HG03097 (cell line): ENCODE data around the gene LGALS3.
A peak's percentile ranks its signal among the peaks of the same experiment; 100 is the strongest.

Experiments
- ATAC-seq: cut with Tn5 transposase; IDR thresholded peaks from one replicate; pipeline ENCODE4 v1.9.1; 2021; ENCODE audit not compliant: unreplicated experiment, low FRiP score

The LGALS3 gene

GRCh38 chr14:55170526-55170925, 41.5 kb downstream of the LGALS3 start:
- no peak for ATAC-seq

DNA sequence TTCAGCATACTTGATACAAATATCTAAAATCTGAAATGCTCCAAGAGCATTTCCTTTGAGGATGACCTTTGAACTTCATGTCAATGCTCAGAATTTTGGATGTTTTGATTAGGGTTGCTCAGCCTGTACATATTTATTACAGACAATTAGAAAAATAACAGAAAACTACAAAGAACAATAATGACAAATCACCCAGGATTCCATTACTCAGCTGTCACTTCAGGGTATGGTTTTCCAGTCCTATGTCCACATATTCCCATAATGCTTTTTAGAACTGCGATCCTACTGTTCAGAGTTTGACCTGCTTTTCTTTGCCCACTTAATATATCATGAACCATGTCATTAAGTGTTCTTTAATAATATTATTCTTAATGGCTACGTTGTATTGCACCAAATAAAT, 51.0 kb downstream of the LGALS3 start:
- no peak for ATAC-seq

DNA sequence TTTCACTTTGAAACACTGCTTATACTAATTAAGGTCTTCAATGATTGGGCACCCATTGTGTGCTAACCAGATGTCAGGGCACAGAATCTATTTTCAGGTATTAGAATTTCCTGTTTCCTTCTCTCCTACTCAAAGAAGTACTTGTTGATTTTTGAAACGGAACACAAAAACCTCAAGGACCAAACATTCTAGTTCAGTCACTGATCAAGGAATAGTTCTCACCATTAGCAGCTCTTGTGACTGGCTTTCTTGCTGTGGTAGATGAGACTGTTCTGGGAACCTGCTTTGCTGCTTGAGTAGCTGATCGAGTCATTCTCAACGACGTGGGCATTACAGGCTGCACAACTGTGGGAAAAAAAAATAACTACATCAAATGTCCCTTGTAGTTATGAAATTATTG, 51.4 kb downstream of the LGALS3 start:
- peak; percentile 71 for ATAC-seq

- no peak for ATAC-seq
Measured at GRCh38 chr14:55188686-55189295, 59.7 kb downstream of the LGALS3 start.

DNA sequence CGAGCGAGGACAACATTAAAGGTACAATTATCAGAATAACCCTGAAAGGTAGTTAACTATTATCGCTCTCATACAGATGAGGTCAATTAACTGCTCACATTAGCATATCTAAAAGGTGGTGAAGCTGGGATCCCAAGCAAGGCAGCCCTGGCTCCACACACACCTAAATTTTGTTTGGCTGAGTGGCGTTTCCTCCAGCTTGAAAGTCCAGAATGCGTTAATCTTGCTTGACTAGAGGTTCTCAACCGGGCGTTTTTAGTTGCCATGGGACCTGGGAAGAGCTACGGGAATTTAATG, 61.8 kb downstream of the LGALS3 start:
- no peak for ATAC-seq

DNA sequence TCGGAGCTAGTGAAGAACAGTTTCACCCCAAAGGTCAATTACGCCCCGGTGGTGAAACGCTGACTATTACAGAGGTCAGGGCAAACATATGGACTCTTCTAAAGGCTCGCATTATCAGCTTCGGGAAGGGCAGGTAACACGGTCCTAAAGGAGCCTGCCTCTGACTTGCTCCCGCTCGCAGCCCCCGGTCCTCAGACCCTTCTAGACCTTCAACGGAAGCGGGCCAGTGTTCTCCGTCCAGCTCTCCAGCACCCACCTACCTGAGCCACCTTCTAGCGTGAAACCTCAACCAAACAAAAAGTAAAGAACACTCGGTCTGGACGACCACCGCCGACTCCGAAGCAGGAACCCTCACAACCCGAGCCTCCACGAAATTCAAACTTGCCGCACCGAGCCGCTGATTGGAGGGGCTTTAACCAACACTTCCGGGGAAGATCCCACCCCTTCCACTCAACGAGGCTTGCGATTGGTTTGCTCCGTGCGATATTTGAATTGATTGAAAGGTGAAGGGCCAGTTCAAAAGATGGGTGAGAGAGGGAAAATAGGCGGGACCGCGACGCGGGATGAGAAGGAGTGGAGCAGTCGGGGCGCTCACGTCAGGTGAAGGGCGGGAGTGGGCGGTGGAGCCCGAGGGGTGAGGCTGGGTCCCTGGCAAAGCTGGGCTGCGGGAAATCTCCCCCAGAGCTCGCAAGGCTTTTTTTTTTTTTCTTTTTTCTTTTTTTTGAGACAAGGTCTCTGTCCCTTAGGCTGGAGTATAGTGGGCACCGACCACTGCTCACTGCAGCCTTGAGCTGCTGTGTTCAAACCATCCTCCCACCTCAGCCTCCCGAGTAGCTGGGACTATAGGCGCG, 62.4 kb downstream of the LGALS3 start, which contains the start of gene DLGAP5:
Gene DLGAP5, minus strand, starts transcription at position 383 of the 851 bp plus-strand sequence. CDS start 2,406 bp downstream, outside the sequence.
- peak; percentile 95 for ATAC-seq

- no peak for ATAC-seq
Measured at GRCh38 chr14:55192054-55192621, 63.1 kb downstream of the LGALS3 start.

- ATAC-seq = no peak
Measured at GRCh38 chr14:55194656-55195355, 65.8 kb downstream of the LGALS3 start.
